GM18951 (cell line): Measurements from ENCODE around the gene DYNC1LI2.

Experiments
- POLR2A ChIP-seq: IDR thresholded peaks from 4 replicates; pipeline ENCODE4 v1.6.1; 2011; ENCODE audit warnings: mild to moderate bottlenecking; ENCODE audit not compliant: insufficient read length, insufficient read depth; ENCODE audit errors: extremely low read depth
- in situ Hi-C: fragments of 300-500 bp; cut with MboI; formaldehyde crosslinking; loops from one replicate; pipeline ENCODE4 v1.12.0; 2022; ENCODE audit warnings: low sequenced_read_pairs, mixed read lengths, inconsistent platforms; ENCODE audit not compliant: unreplicated experiment

The DYNC1LI2 gene

DNA sequence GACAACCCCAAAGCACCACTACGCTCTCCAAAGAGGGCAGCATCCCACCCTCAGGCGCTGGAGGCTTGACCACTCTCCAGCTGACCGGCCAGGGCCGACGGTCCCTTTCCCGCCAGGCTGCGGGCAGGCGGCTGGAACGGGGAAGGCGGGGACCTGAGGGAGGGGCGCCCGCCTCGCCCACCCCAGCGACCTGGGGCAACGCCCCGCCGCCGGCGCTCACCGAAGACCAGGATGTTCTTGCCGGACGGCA is 431 bp downstream of the DYNC1LI2 start:
- in situ Hi-C loops: no loop called here

DNA sequence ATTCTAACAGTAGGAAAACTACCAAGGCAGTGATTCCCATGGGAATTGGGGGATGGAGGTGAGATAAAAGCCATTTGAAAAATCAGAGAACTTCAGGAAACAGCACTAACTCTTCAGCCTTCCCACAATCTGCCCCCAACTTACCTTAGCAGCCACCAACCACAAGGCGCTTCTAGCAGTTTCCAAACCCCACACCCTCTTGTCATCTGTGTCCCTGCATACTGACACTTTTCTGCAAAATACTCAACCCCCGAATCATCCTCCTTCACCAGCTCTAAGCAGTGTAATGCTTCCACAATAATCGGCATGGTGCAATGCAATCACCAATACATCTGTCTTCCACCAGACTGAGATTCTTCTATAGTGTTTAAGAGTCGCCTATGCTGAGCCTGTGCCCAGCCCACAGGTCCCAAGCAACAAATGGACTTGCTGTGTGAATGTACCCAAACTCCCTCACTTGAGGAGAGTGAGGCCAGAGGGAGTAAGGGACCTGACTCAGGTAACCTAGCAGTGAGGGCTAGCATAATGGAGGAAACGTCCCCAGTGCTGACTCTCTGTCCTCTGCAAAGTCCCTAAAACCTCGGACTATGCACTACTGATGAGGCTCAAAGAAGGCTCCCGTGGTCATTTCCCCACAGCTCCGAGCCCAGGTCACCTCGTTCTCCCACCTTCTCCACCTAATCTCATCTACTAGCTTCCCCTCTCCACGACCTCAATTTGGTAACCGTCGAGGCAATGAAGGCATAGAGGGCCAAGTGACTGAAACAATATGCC is 943 bp downstream of the DYNC1LI2 start:
- in situ Hi-C loops: no loop called here

More for the DNA sequence above, 431 bp downstream of the DYNC1LI2 start:
- TF ChIP-seq POLR2A: no peak

DNA sequence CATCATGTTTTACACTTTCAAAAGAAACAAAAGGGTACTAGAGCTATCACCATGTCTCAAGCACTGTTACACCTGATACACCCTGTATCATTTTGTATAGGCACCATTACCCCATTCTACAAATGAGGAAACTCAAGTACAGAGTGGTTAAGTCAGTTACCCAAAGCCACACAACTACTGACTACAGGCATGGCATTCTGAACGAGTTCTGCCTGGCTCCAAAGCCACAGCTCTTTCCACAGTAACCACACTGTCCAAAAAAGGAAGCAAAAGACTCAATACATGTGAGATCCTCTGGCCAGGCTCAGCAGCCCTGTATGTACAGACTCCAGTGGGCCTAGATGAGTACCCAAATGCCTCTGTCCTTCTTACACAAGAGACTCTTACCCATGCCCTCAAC is 4.7 kb downstream of the DYNC1LI2 start:
- TF ChIP-seq POLR2A: no peak
- in situ Hi-C loops: no loop called here

More for the DNA sequence above, 943 bp downstream of the DYNC1LI2 start:
- TF ChIP-seq POLR2A: no peak

DNA sequence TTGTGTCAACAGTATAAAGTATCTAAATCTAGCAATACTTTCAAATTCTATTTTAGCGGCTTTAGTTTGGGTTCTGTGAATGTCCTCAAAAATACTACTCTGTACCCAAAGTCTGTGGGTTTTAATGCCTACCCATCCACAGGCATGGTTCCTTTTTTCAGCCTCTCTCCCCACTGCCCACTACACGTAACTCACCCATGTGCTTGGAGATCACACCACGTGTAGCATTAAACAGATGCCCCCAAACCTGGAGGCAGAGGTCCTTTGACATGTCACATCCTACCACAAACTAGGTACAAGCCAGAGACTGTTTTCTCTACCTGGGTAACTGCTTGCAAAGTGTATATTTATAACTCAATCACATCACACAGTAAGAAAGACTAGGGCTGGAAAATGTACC is 5.4 kb downstream of the DYNC1LI2 start:
- TF ChIP-seq POLR2A: no peak
- in situ Hi-C loops: no loop called here

DNA sequence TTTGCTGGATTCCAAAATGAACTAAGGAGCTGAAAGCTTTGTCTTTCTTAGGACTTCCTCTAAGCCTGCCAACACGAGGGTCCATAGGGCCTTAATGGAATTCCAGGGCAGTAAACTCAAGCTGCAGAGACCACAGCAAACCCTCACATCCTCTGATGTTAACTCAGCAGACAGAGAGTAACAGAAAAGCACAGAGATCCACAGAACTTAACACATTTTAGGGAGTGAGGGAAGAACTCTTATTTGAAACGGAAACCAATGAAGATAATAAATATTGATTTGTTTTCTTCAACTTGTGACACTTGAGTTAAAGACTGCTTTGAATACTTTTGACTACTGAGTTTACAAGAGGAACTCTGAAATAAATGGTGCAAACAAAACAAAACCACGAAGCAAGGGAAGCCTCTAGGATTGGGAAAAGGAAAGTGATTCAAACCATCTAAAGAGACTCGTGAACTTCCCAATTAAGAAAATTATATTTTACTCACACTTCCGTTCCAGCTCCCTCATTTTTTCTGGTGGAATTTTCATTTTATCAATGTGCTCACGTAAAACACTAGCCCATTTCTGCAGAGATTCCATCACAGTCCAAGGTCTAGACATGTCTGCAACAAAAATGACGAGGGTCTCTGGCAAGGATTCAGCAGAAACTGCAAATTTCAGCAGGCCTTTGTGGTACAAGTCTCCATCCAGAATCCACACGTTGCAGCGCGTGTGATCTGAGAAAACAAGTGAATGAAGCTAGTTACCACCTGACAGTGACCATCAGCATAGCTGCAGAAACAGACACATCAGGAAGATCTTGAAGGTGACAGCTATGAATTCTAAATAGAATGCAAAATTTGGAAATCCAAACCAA is 9.2 kb downstream of the DYNC1LI2 start:
- TF ChIP-seq POLR2A: no peak
- in situ Hi-C loops: no loop called here

DNA sequence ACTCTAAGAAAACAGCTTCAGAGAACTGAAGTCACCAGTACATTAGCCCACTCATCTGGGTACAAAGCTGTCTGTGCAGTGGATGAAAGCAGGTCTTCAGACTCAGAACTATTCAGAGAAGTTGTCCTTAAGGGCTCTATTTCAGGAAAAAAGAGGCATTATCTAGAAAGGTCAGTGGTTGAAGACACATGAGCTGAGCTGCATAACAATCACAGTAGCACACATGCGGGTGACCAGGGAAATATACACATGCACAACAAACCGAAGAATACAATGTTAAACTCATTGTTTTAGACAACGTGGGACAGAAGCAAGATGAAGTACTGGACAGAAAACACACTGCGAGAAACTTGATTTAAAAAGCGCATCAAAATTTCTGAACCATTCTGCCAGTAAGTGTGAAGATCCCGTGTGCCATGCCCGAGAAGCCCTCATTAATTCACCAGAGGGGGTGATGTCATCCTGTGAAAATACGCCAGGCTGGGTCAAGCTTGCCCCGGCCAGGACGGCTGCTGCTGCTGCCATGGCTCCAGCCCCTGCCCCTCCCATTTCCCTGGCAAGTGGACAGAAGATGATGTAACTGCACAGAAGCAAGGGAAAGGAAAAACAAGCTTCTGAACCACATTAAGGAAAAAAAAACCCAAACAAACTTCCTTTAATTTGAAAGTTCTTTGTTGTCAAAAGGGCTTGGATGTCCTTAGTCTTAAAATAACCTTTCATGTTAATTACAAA is 10.1 kb downstream of the DYNC1LI2 start:
- TF ChIP-seq POLR2A: no peak
- in situ Hi-C loops: no loop called here

DNA sequence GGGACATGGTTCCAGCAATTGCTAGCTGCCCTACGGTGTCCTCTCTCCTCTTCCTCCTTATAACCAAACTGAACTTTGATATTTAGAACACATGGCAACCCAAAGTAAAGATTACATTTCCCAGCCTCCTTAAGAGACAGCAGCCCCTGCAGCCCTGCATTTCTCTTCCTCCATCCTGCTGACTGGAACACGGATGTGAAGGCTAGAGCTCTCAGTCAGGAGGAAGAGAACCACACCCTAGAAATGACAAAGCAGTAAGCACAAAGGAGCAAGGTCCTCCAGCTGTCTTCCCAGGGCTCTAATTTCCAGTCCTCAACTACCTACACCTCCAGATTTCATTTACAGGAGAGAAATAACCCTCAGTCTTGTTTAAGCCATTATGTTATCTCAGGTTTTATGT is 10.9 kb downstream of the DYNC1LI2 start:
- in situ Hi-C loops: no loop called here
- no peak for TF ChIP-seq POLR2A

DNA sequence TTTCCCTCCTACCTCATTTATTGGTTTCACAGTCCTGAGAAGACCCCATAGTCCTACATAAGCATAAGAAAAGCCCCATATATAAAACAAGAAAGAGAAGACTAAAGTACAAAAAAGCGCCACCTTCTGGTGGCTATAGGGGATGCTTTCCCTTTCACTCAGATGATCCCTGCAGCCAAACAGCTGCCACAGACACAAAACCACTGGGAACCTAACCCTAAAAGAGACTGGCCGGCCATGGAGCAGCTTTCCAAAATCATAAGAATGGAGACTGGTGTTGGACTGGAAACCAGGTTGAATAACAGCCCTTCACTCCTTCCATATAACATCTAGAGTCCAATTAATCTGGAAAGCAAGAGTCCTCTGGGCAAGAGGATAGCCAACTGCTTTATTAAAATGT is 11.4 kb downstream of the DYNC1LI2 start:
- TF ChIP-seq POLR2A: no peak
- in situ Hi-C loops: no loop called here

DNA sequence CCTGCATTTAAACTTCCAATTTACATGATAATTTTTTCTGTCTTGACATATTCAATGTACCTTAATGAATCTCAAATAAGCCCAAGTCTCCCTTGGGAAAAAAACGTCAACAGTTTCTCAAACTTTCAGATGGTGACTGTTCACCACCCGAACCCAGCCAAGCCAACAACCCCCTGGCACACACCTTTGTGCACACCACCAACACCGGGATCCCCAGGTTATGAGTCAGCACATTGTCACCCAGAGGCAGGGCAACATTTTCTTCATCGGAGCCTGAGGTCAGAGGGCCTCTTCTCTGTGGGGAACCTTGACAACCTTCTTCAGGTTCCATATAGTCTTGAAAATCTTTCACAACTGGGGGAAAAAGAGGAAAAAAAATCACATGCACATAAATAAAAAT is 15.5 kb downstream of the DYNC1LI2 start:
- no peak for TF ChIP-seq POLR2A
- in situ Hi-C loops: no loop called here

DNA sequence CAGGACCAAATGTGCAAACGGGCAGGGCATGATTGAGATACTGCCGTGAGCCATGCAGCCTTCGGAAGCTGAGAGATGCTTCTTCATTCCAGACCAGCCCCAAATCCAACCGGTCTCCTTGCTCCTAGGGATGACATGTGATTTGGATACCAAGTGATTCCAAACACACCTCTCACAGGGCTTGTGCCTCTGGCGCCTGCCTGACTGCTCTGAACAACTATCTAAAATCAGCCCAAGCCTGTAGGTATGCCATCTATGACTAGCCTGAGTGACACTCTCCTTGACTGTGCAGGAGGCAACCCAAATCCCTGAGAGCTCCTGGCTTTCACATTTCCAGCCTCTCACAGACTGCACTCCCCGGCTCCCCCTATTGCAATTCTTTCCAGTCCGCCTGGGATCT is 20.3 kb downstream of the DYNC1LI2 start:
- in situ Hi-C loops: no loop called here

DNA sequence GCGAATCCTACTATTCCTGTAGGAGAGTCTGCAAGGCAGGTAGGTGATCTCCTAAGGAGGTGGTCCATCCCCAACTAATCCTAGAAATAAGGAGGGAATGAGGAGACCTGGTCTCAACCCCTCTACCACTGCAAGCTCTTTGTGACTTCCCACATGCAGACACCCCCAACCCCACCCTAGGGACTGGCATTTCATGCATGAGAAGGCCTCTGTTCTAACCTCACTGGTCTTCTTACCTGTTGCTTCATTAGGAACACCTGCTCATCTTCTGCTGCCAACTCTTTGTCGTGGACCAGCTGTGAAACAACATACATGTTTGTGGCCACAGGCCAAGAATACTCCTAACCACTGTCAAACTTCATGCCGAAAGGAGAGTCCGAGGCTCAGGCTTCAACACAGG is 22.6 kb downstream of the DYNC1LI2 start:
- in situ Hi-C loops: no loop called here
- no peak for TF ChIP-seq POLR2A

More for the DNA sequence above, 20.3 kb downstream of the DYNC1LI2 start:
- TF ChIP-seq POLR2A: no peak

DNA sequence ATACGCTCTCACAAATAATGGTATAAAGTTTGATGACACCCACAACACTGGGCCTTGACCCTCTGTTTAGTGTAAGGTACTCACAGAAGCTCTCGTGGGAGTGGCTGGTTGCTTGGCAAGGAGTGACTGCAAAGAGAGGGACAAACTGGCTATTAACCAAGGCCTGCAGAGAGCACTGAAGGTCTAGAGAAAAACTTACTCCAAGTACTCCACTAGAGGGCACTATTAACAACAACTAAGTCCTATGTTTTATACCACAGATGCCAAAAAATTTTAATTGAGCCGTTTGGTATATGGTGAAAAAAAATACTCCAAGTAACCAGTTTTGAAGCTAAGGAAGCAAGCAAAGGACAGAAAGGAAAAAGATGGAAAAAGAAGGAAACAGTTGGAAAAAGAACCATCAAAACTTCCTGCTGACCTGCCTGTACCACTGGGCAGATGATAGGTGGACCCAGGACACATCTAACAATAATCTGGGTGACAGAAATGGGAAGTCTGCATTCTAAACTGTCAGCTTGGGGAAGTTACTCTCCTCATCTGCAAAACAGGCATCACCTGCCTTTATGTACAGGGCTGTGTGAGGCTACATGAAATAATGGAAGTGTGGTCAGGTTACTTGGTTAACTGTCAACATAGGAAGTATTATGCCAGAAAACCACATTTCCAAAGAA is 23.2 kb downstream of the DYNC1LI2 start:
- no peak for TF ChIP-seq POLR2A
- in situ Hi-C loops: no loop called here

DNA sequence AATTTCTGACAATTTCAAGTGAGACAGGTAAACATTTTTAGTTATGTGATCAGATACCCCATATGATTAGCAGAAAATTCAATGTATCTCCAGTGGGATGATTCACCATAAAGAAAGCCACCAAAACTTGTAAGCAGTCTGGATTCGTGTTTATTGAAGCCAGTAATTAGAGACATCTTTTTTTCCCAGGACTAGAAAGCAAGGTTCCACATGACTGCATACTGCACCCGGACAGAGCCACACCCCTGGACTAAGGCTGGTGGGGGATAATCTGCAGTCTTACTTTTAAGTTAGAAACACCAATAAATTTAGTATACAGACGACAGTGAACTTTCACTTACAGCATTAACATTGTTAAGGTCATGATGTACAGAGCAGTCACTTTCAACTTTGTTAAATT is 30.6 kb downstream of the DYNC1LI2 start:
- in situ Hi-C loops: no loop called here
- TF ChIP-seq POLR2A: no peak
